T-cell (primary cell): Measurements from ENCODE around the gene KRTAP17-1. TPM values are rescaled to one million over a fixed set of nuclear protein-coding genes. Genes with fewer than 3 reads are reported as not detected.
A peak's percentile ranks its signal among the peaks of the same experiment; 100 is the strongest.

Experiments used
- ATAC-seq, 4 experiments: fragments of 200-7000 bp in 3 of 4; fragments of 150-1000 bp in 1 of 4; cut with Tn5 transposase; replicated peaks in 1 of 4; 1 replicate in 3 of 4; 2 replicates in 1 of 4; pipeline ENCODE4 v1.10.0; 2021; ENCODE audit warnings: moderate library complexity in 3 of 4, mild to moderate bottlenecking in 2 of 4, moderate number of reproducible peaks in 1 of 4
- CTCF ChIA-PET, 2 donors: fragments of 300-600 bp; sonication (Branson Sonifier 250); formaldehyde crosslinking; loops; one replicate each; lab custom pipeline; 2022; ENCODE audit warnings: antibody characterized with exemption in 2 of 2; lab: Charles Lee
- POLR2A ChIA-PET, 2 donors: fragments of 300-600 bp; sonication (Branson Sonifier 250); formaldehyde crosslinking; loops; one replicate each; lab custom pipeline; 2022; ENCODE audit warnings: antibody characterized with exemption in 2 of 2; lab: Charles Lee
- DNase-seq, 35 experiments: peaks; one replicate each; pipeline versions ENCODE4 v3.0.0 to v3.0.0-alpha.2; 2013 to 2023
- H3K27ac ChIP-seq: one replicate; pipeline ENCODE4 v1.5.1; 2013; ENCODE audit warnings: low read length
- H3K27me3 ChIP-seq, 2 experiments: replicated peaks in 1 of 2; 1 replicate in 1 of 2; 2 replicates in 1 of 2; pipeline versions ENCODE4 v1.6.1 to v1.7.0; 2013; ENCODE audit warnings: low read length in 1 of 2, mixed read lengths in 1 of 2; ENCODE audit not compliant: control insufficient read depth in 2 of 2, insufficient read depth in 2 of 2; ENCODE audit errors: extremely low read depth in 1 of 2
- H3K36me3 ChIP-seq, 2 donors: 1 replicate in 1 of 2; 2 replicates in 1 of 2; pipeline versions ENCODE4 v1.6.1 to v1.7.0; 2013; ENCODE audit warnings: low read length in 1 of 2; ENCODE audit not compliant: control insufficient read depth in 2 of 2, insufficient read depth in 1 of 2; ENCODE audit errors: extremely low read depth in 1 of 2
- H3K4me1 ChIP-seq, 2 experiments: 1 replicate in 1 of 2; 2 replicates in 1 of 2; pipeline versions ENCODE4 v1.6.1 to v1.7.0; 2013; ENCODE audit warnings: low read length in 2 of 2, mixed read lengths in 1 of 2; ENCODE audit not compliant: insufficient read depth in 2 of 2, control insufficient read depth in 1 of 2; ENCODE audit errors: extremely low read depth in 1 of 2
- H3K4me3 ChIP-seq, 2 donors: 1 replicate in 1 of 2; 2 replicates in 1 of 2; pipeline versions ENCODE4 v1.5.1 to v1.7.0; 2013; ENCODE audit warnings: mild to moderate bottlenecking in 2 of 2, low read length in 1 of 2, moderate library complexity in 1 of 2; ENCODE audit not compliant: control insufficient read depth in 1 of 2; ENCODE audit errors: extremely low read depth in 1 of 2
- H3K9me3 ChIP-seq: 2 replicates; pipeline ENCODE4 v1.7.0; 2013
- H3K27ac Mint-ChIP-seq, 2 donors: one replicate each; pipeline ENCODE4 v1.8.0; 2020 to 2021; ENCODE audit warnings: mild to moderate bottlenecking in 2 of 2, mixed read lengths in 2 of 2
- H3K27me3 Mint-ChIP-seq, 2 donors: one replicate each; pipeline ENCODE4 v1.8.0; 2021 to 2022; ENCODE audit warnings: mixed read lengths in 2 of 2
- H3K36me3 Mint-ChIP-seq: one replicate; pipeline ENCODE4 v1.8.0; 2021; ENCODE audit warnings: mixed read lengths
- H3K4me1 Mint-ChIP-seq, 3 donors: one replicate each; pipeline ENCODE4 v1.8.0; 2020 to 2022; ENCODE audit warnings: mixed read lengths in 3 of 3, mild to moderate bottlenecking in 1 of 3
- H3K4me3 Mint-ChIP-seq, 3 donors: one replicate each; pipeline ENCODE4 v1.8.0; 2020 to 2022; ENCODE audit warnings: mild to moderate bottlenecking in 3 of 3, mixed read lengths in 3 of 3, moderate library complexity in 3 of 3
- H3K9me3 Mint-ChIP-seq, 3 donors: one replicate each; pipeline ENCODE4 v1.8.0; 2020 to 2022; ENCODE audit warnings: mixed read lengths in 3 of 3
- WGBS: methylation state at CpG from one replicate; pipeline ENCODE4 v1.1.5; 2013; ENCODE audit warnings: missing lambda C conversion rate; ENCODE audit not compliant: insufficient coverage; 5-methylcytosine and 5-hydroxymethylcytosine counted together
- total RNA-seq, 35 experiments: library from RNA in 6 of 35; stranded (reverse) in 6 of 35; fragments of 120-200 nt in 1 of 35; gene quantifications; one replicate each; pipeline versions ENCODE4 v1.2.1 to v1.2.4 and lab custom pipeline; 2013 to 2026

The KRTAP17-1 gene
- total RNA-seq, 5 donors from 2014 or later (not counting 1 experiment from before 2014, with no cell fraction given): not detected

DNA sequence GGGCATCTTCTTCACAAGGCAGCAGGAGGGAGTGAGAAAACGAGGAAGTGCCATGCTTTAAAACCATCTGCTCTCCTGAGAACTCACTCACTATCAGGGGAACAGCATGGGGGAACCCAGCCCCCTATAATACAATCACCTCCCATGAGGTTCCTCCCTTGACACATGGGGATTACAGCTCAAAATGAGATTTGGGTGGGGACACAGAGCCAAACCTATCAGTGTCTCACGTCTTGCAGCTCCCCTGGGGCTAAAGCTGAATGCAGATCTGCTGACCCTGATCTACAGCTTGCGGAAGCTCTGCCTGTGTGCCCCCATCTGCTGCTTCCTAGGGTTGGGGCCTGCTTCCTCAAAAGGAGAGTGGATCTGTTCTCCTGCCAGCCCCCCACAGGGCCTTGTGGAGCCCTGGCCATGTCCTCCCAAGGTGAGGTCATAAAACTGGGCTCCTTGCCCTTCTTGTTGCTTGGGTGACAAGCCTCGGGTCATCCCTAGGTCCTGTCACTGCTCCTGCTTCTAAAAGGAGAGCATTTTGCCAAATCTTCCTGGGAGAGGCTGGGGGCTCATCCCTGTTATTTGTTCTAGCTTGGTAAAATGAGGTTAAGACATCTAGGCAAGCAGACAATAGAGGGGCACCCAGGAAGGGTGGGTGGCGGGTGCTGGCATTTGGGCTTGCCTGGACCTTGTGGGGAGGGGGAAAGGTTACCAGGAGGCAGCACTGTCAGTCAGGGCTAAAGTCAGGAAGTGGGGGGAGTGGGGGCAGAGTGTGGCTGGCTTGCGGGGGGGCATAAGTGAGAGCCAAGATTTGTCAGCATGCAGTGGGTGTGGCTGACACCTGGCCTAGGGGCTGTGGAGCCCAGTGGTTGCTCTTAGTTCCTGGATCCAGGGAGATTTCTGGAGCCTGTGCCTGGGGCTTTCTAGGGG is 19.1 kb upstream of the KRTAP17-1 start:
- H3K36me3 ChIP-seq: no peaks in the 10 kb centered on the region
- no peaks in the 10 kb centered on the region for H3K27me3 ChIP-seq
- no peak overlapping the region for H3K4me3 ChIP-seq
- H3K27ac Mint-ChIP-seq: peak overlapping the region; percentile 23 to 77
- peaks cover 18 to 51% of the 10 kb centered on the region in 2 experiments for H3K4me1 ChIP-seq
- ChIA-PET CTCF (interaction anchor here in 1 of 2 donors (0.8 kb wide), 1 partner anchor 691 kb away, joined by 6 read pairs; no protein-coding TSS in a partner anchor), POLR2A (no interaction called here)
- DNase-seq: peak in 4 of 35 experiments; percentile 17 to 39 (median 20)
- H3K9me3 Mint-ChIP-seq: no peaks in the 10 kb centered on the region
- H3K27me3 Mint-ChIP-seq: no peaks in the 10 kb centered on the region
- no peaks in the 10 kb centered on the region for H3K36me3 Mint-ChIP-seq
- peak overlapping the region in 1 of 3 donors; percentile 53 for H3K4me3 Mint-ChIP-seq
- no peak overlapping the region for H3K27ac ChIP-seq
- ATAC-seq: peak in 1 of 4 experiments; percentile 15
- 70% methylated on average over 5 of the region's 6 CpGs for WGBS
- no peaks in the 10 kb centered on the region for H3K9me3 ChIP-seq
- H3K4me1 Mint-ChIP-seq: peaks cover 57 to 67% (median 62%) of the 10 kb centered on the region in 3 donors

- H3K36me3 ChIP-seq: no peaks in the 10 kb centered on the region
- no peaks in the 10 kb centered on the region for H3K27me3 ChIP-seq
- Mint-ChIP-seq H3K27ac (peak overlapping the region in 1 of 2 donors; percentile 57), H3K4me1 (peaks cover 49 to 62% (median 54%) of the 10 kb centered on the region in 3 donors), H3K36me3 (no peaks in the 10 kb centered on the region), H3K27me3 (no peaks in the 10 kb centered on the region), H3K9me3 (no peaks in the 10 kb centered on the region), H3K4me3 (peak overlapping the region in 1 of 3 donors; percentile 53)
- H3K4me1 ChIP-seq: peaks cover 9 to 52% of the 10 kb centered on the region in 2 experiments
- H3K4me3 ChIP-seq: no peak overlapping the region
- ChIA-PET CTCF (interaction anchor here in 1 of 2 donors (0.6 kb wide), 1 partner anchor 1095 kb away, joined by 5 read pairs; no protein-coding TSS in a partner anchor), POLR2A (interaction anchor here in 1 of 2 donors (0.6 kb wide), 1 partner anchor 295 kb away, joined by 4 read pairs; no protein-coding TSS in a partner anchor)
- DNase-seq (no peak), ATAC-seq (no peak)
- H3K27ac ChIP-seq: no peak overlapping the region
- no peaks in the 10 kb centered on the region for H3K9me3 ChIP-seq
- 100% methylated on average over 2 of the region's 3 CpGs for WGBS
These were observed 18.3 kb upstream of the KRTAP17-1 start for GRCh38 chr17:41333836-41334235.

DNA sequence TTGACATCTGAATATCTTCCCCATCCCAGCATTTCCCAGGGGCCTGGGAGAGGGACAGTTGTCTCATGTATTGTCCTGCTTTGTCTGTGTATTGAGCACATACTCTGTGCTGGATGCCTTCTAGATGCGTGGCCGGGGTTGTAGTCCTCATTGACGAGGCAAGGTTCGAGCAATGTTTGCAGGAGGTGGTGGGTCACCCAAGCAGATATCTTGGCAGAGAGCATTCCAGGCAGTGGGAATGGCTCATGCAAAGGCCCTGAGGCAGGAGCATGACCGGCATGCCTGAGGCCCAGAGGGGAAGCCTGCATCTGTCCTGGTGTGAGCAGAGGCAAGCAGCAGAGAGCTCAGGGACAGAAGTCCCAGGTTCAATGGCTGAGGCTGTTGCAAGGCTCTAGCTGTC is 17.6 kb upstream of the KRTAP17-1 start:
- no peaks in the 10 kb centered on the region for H3K36me3 ChIP-seq
- peaks cover 49 to 62% (median 51%) of the 10 kb centered on the region in 3 donors for H3K4me1 Mint-ChIP-seq
- WGBS: 96% methylated on average over 5 of the region's 5 CpGs
- no peak for DNase-seq
- no peak overlapping the region for H3K27ac ChIP-seq
- H3K4me3 ChIP-seq: no peak overlapping the region
- CTCF ChIA-PET: no interaction called here
- H3K9me3 ChIP-seq: no peaks in the 10 kb centered on the region
- POLR2A ChIA-PET: interaction anchor here in 1 of 2 donors (0.6 kb wide), 2 partner anchors 20 to 294 kb away, joined by 3 to 4 read pairs; no protein-coding TSS in a partner anchor
- H3K4me3 Mint-ChIP-seq: peak overlapping the region in 1 of 3 donors; percentile 53
- peaks cover 4 to 57% of the 10 kb centered on the region in 2 experiments for H3K4me1 ChIP-seq
- no peaks in the 10 kb centered on the region for H3K27me3 ChIP-seq
- ATAC-seq: no peak
- H3K27me3 Mint-ChIP-seq: no peaks in the 10 kb centered on the region
- H3K27ac Mint-ChIP-seq: peak overlapping the region in 1 of 2 donors; percentile 34
- H3K36me3 Mint-ChIP-seq: no peaks in the 10 kb centered on the region
- no peaks in the 10 kb centered on the region for H3K9me3 Mint-ChIP-seq

GRCh38 chr17:41332239-41332638 is 16.7 kb upstream of the KRTAP17-1 start:
- no peak overlapping the region for H3K4me3 Mint-ChIP-seq
- WGBS: 62% methylated on average over 2 of the region's 2 CpGs
- no peak overlapping the region for H3K4me3 ChIP-seq
- no peak for ATAC-seq
- peaks cover 46 to 60% (median 52%) of the 10 kb centered on the region in 3 donors for H3K4me1 Mint-ChIP-seq
- H3K4me1 ChIP-seq: peaks cover 0 to 63% of the 10 kb centered on the region in 2 experiments
- ChIA-PET CTCF (no interaction called here), POLR2A (no interaction called here)
- peaks cover 0 to 2% of the 10 kb centered on the region in 2 experiments for H3K27me3 ChIP-seq
- no peaks in the 10 kb centered on the region for H3K36me3 Mint-ChIP-seq
- no peaks in the 10 kb centered on the region for H3K9me3 ChIP-seq
- H3K36me3 ChIP-seq: no peaks in the 10 kb centered on the region
- no peaks in the 10 kb centered on the region for H3K9me3 Mint-ChIP-seq
- H3K27me3 Mint-ChIP-seq: no peaks in the 10 kb centered on the region
- no peak for DNase-seq
- H3K27ac ChIP-seq: no peak overlapping the region
- no peak overlapping the region for H3K27ac Mint-ChIP-seq

- Histone ChIP-seq H3K27me3 (peaks cover 0 to 2% of the 10 kb centered on the region in 2 experiments), H3K36me3 (no peaks in the 10 kb centered on the region), H3K4me1 (peaks cover 0 to 65% of the 10 kb centered on the region in 2 experiments), H3K9me3 (no peaks in the 10 kb centered on the region), H3K27ac (no peak overlapping the region), H3K4me3 (no peak overlapping the region)
- Mint-ChIP-seq H3K27me3 (no peaks in the 10 kb centered on the region), H3K36me3 (no peaks in the 10 kb centered on the region), H3K27ac (no peak overlapping the region), H3K9me3 (no peaks in the 10 kb centered on the region), H3K4me3 (no peak overlapping the region), H3K4me1 (peaks cover 50 to 60% (median 58%) of the 10 kb centered on the region in 3 donors)
- DNase-seq (no peak), ATAC-seq (no peak)
- CTCF ChIA-PET: interaction anchor here in 1 of 2 donors (0.6 kb wide), 1 partner anchor 10 kb away, joined by 3 read pairs; no protein-coding TSS in a partner anchor
- POLR2A ChIA-PET: no interaction called here
- WGBS: 78% methylated on average over 3 of the region's 7 CpGs
These were observed 16.1 kb upstream of the KRTAP17-1 start for GRCh38 chr17:41331606-41332005.

- Mint-ChIP-seq H3K27ac (no peak overlapping the region), H3K36me3 (no peaks in the 10 kb centered on the region), H3K4me3 (no peak overlapping the region), H3K27me3 (no peaks in the 10 kb centered on the region), H3K9me3 (no peaks in the 10 kb centered on the region), H3K4me1 (peaks cover 34 to 56% (median 54%) of the 10 kb centered on the region in 3 donors)
- ChIA-PET POLR2A (no interaction called here), CTCF (interaction anchor here in 1 of 2 donors (1.1 kb wide), 1 partner anchor 10 kb away, joined by 4 read pairs; no protein-coding TSS in a partner anchor)
- no peak overlapping the region for H3K27ac ChIP-seq
- ATAC-seq (no peak), DNase-seq (peak in 2 of 35 experiments; percentile 28 to 37)
- H3K27me3 ChIP-seq: peaks cover 0 to 2% of the 10 kb centered on the region in 2 experiments
- H3K4me3 ChIP-seq: no peak overlapping the region
- WGBS: 74% methylated on average over 10 of the region's 13 CpGs
- no peaks in the 10 kb centered on the region for H3K36me3 ChIP-seq
- peaks cover 0 to 65% of the 10 kb centered on the region in 2 experiments for H3K4me1 ChIP-seq
- H3K9me3 ChIP-seq: no peaks in the 10 kb centered on the region
These were observed 13.9 kb upstream of the KRTAP17-1 start for GRCh38 chr17:41329279-41329948.
